Mucosa of rectum (tissue), 2 donors: Measurements from ENCODE around the gene BGN.

Experiments
- H3K27ac ChIP-seq, 2 donors: one replicate each; pipeline ENCODE4 v1.7.0; 2013; ENCODE audit warnings: inconsistent platforms in 2 of 2, low read depth in 2 of 2, low read length in 2 of 2
- H3K27me3 ChIP-seq, 2 donors: one replicate each; pipeline ENCODE4 v1.7.0; 2013; ENCODE audit warnings: low read length in 2 of 2; ENCODE audit not compliant: control insufficient read depth in 2 of 2, insufficient read depth in 2 of 2
- H3K36me3 ChIP-seq, 2 donors: one replicate each; pipeline ENCODE4 v1.7.0; 2013; ENCODE audit warnings: low read length in 2 of 2; ENCODE audit not compliant: control insufficient read depth in 2 of 2, insufficient read depth in 2 of 2
- H3K4me1 ChIP-seq, 2 donors: one replicate each; pipeline ENCODE4 v1.7.0; 2013; ENCODE audit warnings: low read length in 2 of 2, mild to moderate bottlenecking in 1 of 2; ENCODE audit not compliant: control insufficient read depth in 2 of 2, insufficient read depth in 2 of 2
- H3K4me3 ChIP-seq, 2 donors: one replicate each; pipeline ENCODE4 v1.7.0; 2013; ENCODE audit warnings: low read length in 2 of 2
- H3K9ac ChIP-seq, 2 donors: one replicate each; pipeline ENCODE4 v1.7.0; 2013; ENCODE audit warnings: low read length in 2 of 2, low read depth in 1 of 2, mild to moderate bottlenecking in 1 of 2
- H3K9me3 ChIP-seq, 2 donors: one replicate each; pipeline ENCODE4 v1.7.0; 2013; ENCODE audit warnings: low read length in 2 of 2; ENCODE audit not compliant: control insufficient read depth in 2 of 2
- donor health status: healthy.
- donor health status: Normal muscosa, but diverticular disease.

The BGN gene

DNA sequence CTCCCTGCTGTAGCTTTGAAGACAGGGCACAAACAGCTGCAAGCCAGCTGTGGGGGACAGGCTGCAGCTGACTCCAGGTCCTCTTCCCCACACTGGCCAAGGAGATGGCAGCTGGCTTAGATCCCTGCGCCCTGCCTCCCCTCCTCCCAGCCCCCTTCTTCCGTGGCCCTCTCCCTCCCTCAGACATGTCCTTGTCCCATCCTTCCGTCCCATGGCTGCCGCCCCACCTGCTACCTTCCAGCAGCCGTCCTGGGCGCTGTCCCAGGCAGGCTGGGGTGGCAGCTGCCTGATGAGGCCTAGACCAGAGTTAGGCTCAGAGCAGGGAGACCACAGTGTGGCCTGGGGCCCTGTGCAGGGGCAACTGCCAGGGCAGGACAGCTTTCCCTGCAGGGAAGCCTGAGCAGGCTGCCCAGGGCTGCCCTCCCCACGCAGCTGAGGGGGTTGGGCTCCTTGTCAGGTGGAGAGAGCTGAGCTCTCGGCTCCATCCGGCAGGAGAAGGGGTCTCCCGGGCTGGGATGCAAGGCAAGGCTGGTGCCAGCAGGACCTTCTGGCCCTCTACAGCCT lies 3.3 kb upstream of the BGN start:
- Histone ChIP-seq H3K4me1 (no peaks in the 10 kb centered on the region), H3K27me3 (peaks cover 0 to 3% of the 10 kb centered on the region in 2 donors), H3K36me3 (no peaks in the 10 kb centered on the region), H3K4me3 (no peak overlapping the region), H3K9ac (no peak overlapping the region), H3K27ac (no peak overlapping the region), H3K9me3 (no peaks in the 10 kb centered on the region)

DNA sequence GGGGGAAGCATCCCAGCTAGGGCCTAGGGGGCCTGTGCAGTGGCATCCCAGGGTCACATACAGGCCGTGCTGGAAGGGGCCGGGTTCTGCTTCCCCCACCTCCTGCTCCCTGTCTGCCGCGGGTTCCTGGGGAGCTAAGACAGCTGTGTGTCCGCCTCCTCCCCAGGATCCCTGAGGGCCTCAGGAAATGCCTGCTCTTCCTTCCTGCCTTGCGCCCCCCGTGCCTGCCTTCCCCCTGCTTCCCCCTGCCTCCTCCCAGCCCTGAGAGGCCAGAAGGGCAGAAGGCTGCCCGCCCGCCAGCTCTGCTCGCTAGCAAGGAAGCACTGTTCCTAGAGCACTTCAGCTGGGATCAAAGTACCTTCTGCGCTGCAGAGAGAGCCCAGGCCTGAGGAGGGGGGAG lies 2.9 kb upstream of the BGN start:
- Histone ChIP-seq H3K9ac (no peak overlapping the region), H3K4me1 (no peaks in the 10 kb centered on the region), H3K27ac (no peak overlapping the region)

DNA sequence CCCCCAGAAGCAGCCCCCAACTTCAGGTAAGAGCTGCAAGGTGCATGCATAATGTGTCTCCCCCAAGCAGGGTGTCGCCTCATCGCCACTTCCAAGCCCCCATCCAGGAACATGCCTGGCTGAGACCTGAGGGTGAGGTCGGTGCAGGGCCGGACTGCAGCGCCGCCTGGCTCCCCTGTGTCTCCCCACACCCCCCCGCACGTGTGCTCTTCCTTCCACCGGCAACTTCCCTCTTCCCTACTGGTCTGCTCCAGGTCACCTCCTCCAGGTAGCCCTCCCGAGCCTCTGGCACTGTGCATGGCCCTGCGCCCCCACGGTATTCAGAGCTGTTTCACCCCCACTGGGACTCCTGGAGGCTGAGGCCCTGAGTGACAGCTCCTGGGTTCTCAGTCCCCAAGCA lies 2.2 kb upstream of the BGN start:
- Histone ChIP-seq H3K4me3 (no peak overlapping the region), H3K9ac (no peak overlapping the region), H3K27ac (no peak overlapping the region), H3K27me3 (peaks cover 0 to 3% of the 10 kb centered on the region in 2 donors), H3K4me1 (no peaks in the 10 kb centered on the region), H3K36me3 (no peaks in the 10 kb centered on the region), H3K9me3 (no peaks in the 10 kb centered on the region)

More for the DNA sequence above, 2.9 kb upstream of the BGN start:
- H3K36me3 ChIP-seq, result no peaks in the 10 kb centered on the region
- peaks cover 0 to 3% of the 10 kb centered on the region in 2 donors for H3K27me3 ChIP-seq
- H3K4me3 ChIP-seq, result no peak overlapping the region
- no peaks in the 10 kb centered on the region for H3K9me3 ChIP-seq

GRCh38 chrX:153493085-153493484 lies 1.7 kb upstream of the BGN start:
- peaks cover 0 to 3% of the 10 kb centered on the region in 2 donors for H3K27me3 ChIP-seq
- H3K9me3 ChIP-seq, result no peaks in the 10 kb centered on the region
- H3K36me3 ChIP-seq, result no peaks in the 10 kb centered on the region
- no peak overlapping the region for H3K27ac ChIP-seq
- H3K4me1 ChIP-seq, result no peaks in the 10 kb centered on the region
- H3K9ac ChIP-seq, result no peak overlapping the region
- H3K4me3 ChIP-seq, result no peak overlapping the region

DNA sequence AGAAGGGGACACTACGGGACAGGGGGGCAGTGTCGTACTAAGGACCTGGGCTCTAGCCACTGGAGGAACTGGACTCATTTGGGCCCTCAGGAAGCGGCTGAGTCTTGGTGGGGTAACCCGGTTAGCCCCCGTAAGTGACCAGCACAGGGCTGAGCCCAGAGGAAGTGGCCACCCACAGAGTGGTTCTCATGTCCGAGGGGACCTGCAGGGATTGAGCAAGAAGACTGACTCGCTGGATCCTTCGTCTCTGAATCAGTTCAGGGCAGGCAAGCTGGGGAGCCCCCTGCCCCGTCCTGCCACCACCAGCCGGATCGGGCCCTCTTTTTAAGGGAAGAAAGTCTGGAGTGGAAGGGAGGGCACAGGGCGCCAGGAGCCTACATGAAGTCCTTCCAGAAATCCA lies 719 bp upstream of the BGN start:
- Histone ChIP-seq H3K4me1 (no peaks in the 10 kb centered on the region), H3K27me3 (peaks cover 0 to 3% of the 10 kb centered on the region in 2 donors), H3K36me3 (no peaks in the 10 kb centered on the region), H3K9ac (no peak overlapping the region), H3K9me3 (no peaks in the 10 kb centered on the region), H3K4me3 (no peak overlapping the region), H3K27ac (no peak overlapping the region)

DNA sequence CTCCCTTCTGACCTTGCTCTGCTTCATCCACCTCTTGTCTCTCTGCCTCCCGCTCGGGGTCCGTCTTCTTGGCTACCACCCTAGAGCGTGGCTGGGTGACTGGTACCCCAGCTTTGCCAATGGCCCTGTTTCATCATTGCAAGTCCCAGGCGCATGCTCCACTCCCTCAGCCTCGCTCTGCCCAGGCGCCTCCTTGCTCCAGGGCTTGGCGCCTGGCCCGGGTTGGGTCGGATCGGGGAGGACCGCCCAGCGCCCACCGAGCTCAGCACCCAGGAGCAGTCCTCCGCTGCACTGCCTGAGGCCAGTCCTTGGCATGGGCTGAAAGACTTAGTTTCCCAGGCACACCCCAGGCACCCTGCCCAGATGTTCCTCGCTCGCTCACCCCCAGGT lies 577 bp downstream of the BGN start:
- no peak overlapping the region for H3K27ac ChIP-seq
- peaks cover 0 to 3% of the 10 kb centered on the region in 2 donors for H3K27me3 ChIP-seq
- H3K9me3 ChIP-seq, result no peaks in the 10 kb centered on the region
- H3K4me3 ChIP-seq, result peak overlapping the region in 1 of 2 donors; percentile 20
- no peaks in the 10 kb centered on the region for H3K36me3 ChIP-seq
- no peak overlapping the region for H3K9ac ChIP-seq
- H3K4me1 ChIP-seq, result no peaks in the 10 kb centered on the region

DNA sequence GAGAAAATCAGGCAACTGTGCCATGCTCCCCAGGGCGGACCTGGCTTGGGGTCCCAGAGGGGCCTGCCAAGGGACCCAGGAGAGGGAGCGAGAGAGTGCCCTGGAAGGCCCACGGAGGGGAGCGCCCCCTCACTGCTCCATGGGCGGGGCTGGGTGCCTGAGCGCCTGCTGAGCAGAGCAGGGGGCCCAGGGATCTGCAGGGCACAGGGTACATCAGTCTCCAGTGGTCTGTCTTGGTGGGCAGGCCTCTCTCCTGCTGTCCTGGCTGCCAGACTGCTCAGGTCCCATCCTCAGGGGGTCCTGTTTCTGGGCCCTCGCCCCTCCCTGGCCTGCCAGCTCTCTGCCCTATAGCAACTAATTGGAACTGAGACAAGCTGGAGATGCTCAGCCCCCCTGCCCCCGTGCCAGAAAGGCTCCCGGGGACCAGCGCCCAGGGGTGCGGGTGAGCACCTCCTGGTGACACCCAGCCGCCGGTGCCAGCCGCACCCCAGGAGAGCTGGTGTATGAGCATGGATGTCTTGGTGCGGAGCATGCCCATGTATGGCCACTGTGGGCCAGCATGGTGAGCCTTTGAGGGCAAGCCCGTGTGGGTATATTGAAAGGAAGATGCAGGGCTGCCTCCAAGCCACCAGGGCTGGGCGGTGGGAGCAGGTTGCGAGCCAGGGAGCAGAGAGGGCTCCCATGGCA lies 1.3 kb downstream of the BGN start:
- H3K27ac ChIP-seq, result no peak overlapping the region
- no peaks in the 10 kb centered on the region for H3K36me3 ChIP-seq
- H3K27me3 ChIP-seq, result peaks cover 0 to 3% of the 10 kb centered on the region in 2 donors
- H3K4me3 ChIP-seq, result no peak overlapping the region
- H3K9ac ChIP-seq, result no peak overlapping the region
- H3K4me1 ChIP-seq, result no peaks in the 10 kb centered on the region
- no peaks in the 10 kb centered on the region for H3K9me3 ChIP-seq

DNA sequence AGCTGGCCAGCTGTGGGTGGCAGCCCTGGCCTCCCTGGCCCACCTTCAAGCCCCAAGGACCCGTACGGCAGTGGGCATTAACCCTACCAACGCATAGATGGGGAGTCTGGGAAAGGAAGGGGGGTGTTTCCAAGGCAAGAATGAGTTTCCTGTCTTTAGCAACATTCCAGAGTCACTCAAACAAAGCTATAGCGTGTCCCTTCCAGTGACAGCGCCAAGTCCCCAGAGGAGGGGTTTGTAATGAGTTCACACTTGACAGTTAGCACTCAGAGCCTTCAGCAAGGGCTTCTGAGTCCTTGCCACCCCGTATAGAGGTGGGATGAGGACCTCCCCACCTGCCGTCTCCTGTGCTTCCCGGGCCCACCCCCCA lies 1.8 kb downstream of the BGN start:
- no peak overlapping the region for H3K4me3 ChIP-seq
- H3K27ac ChIP-seq, result no peak overlapping the region
- H3K27me3 ChIP-seq, result peaks cover 0 to 3% of the 10 kb centered on the region in 2 donors
- H3K9ac ChIP-seq, result no peak overlapping the region
- H3K9me3 ChIP-seq, result no peaks in the 10 kb centered on the region
- H3K4me1 ChIP-seq, result no peaks in the 10 kb centered on the region
- no peaks in the 10 kb centered on the region for H3K36me3 ChIP-seq

DNA sequence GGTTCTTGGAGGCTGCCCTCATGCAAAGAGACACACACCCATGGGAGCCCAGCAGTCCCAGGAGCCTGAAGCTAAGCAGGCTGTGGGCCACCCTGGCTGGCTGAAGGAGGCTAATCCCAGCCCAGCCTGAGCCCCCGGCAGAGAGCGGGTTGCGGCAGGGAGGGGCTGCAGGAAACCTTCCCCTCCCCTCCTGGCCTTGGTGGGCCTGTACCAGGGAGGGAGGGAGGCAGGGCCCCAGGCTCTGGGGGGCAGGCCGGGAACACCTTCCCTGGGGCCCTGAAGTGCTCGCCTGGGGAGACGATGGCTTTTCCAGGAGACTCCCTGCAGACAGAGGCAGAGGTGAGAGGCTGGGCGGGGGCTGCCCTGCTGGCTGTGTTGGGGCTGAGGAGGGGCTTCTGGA lies 3.7 kb downstream of the BGN start:
- H3K36me3 ChIP-seq, result no peaks in the 10 kb centered on the region
- H3K27ac ChIP-seq, result no peak overlapping the region
- H3K4me3 ChIP-seq, result no peak overlapping the region
- peaks cover 0 to 3% of the 10 kb centered on the region in 2 donors for H3K27me3 ChIP-seq
- H3K9me3 ChIP-seq, result no peaks in the 10 kb centered on the region
- H3K4me1 ChIP-seq, result no peaks in the 10 kb centered on the region
- no peak overlapping the region for H3K9ac ChIP-seq

DNA sequence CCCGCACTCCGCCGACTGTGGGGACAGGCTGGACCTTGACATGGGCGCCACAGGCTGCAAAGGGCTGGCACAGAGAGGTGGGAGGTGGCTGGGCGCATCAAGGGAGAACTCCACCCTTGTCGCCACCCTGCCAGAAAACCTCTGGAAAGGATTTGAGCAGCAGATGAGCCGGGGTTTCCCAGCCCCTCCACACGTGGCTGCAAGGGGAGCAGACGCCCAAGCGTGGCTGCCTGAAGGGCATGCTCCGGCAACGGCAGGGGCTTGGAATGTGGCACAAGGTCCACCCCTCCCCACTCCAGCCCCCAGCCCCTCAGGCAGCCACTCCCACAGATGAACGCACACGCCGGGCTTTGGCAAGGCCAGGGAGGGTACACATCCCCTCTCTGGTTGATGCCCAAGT lies 4.6 kb downstream of the BGN start:
- Histone ChIP-seq H3K9me3 (no peaks in the 10 kb centered on the region), H3K36me3 (no peaks in the 10 kb centered on the region), H3K27ac (no peak overlapping the region), H3K9ac (no peak overlapping the region), H3K4me3 (no peak overlapping the region), H3K4me1 (no peaks in the 10 kb centered on the region), H3K27me3 (peaks cover 0 to 3% of the 10 kb centered on the region in 2 donors)
